ENCODE results near the gene PJA1. TPM values are rescaled to one million over a fixed set of nuclear protein-coding genes. Genes with fewer than 3 reads are reported as not detected.
A peak's percentile ranks its signal among the peaks of the same experiment; 100 is the strongest.

The PJA1 gene
- total RNA-seq, 1 donor from 2014 or later, result 29.7 TPM

DNA sequence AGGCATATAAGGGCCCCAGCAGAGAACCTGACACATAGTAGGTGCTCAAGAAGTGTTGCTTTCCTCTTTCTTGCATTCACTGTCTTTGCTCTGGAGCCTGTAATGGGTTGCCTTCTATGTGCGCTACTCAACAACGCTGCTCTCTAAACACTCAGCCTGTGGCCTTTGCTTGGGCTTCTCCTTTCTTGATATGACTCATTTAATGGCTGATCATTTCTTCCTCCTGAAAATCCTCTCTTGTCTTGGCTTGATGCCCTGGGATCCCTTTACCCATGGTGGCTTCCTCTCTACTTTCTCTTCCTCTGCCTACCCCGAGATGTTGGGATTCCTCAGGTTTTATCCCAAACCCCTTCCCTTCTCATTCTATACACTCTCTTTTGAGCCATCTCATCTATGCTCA, 19.9 kb upstream of the PJA1 start:
- TF ChIP-seq, protein P1, sequence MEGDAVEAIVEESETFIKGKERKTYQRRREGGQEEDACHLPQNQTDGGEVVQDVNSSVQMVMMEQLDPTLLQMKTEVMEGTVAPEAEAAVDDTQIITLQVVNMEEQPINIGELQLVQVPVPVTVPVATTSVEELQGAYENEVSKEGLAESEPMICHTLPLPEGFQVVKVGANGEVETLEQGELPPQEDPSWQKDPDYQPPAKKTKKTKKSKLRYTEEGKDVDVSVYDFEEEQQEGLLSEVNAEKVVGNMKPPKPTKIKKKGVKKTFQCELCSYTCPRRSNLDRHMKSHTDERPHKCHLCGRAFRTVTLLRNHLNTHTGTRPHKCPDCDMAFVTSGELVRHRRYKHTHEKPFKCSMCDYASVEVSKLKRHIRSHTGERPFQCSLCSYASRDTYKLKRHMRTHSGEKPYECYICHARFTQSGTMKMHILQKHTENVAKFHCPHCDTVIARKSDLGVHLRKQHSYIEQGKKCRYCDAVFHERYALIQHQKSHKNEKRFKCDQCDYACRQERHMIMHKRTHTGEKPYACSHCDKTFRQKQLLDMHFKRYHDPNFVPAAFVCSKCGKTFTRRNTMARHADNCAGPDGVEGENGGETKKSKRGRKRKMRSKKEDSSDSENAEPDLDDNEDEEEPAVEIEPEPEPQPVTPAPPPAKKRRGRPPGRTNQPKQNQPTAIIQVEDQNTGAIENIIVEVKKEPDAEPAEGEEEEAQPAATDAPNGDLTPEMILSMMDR (IDR thresholded peaks at IDR 0.05), result no peak
- Mint-ChIP-seq H3K9me3 (ENCODE audit: unreplicated experiment) (no peaks in the 10 kb centered on the region), H3K36me3 (ENCODE audit: unreplicated experiment) (no peaks in the 10 kb centered on the region)

DNA sequence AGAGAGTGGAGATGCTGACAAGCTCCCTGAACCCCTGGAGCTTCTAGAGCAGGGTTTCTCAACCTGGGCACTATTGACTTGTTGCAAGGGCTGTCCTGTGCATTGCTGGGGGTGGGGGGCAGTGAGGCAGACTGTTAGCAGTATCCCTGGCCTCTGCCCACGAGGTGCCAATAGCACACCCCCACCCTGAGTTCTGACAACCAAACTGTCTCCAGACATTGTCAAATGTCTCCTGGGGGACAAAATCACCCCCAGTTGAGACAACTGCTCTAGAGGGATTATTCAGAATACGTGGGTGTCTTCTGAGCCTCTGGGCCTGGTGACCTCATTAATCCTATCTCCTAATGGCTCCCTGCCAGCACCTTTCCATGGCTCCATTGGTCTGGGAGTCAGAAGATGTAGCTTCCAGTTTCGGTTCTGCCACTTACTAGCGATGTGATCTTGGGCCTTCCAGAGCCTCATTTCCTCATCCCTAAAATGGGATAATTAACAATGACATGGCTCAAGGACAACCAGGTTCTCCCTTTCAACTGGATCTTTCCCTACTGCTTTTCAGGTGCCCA, 17.6 kb upstream of the PJA1 start:
- peak; percentile 53 for DNase-seq (ENCODE audit: extremely low spot score, unreplicated experiment)
- H3K36me3 Mint-ChIP-seq (ENCODE audit: unreplicated experiment), result no peaks in the 10 kb centered on the region
- TF ChIP-seq, protein P1 (IDR thresholded peaks at IDR 0.05), result no peak

More for the DNA sequence above, 19.9 kb upstream of the PJA1 start:
- H3K4me1 Mint-ChIP-seq (ENCODE audit: unreplicated experiment), result no peaks in the 10 kb centered on the region
- no peak overlapping the region for H3K4me3 Mint-ChIP-seq (ENCODE audit: unreplicated experiment)
- H3K27me3 Mint-ChIP-seq (ENCODE audit: unreplicated experiment), result peaks cover 5% of the 10 kb centered on the region
- DNase-seq (ENCODE audit: extremely low spot score, unreplicated experiment), result peak; percentile 17
- no peak overlapping the region for H3K27ac Mint-ChIP-seq (ENCODE audit: unreplicated experiment)

DNA sequence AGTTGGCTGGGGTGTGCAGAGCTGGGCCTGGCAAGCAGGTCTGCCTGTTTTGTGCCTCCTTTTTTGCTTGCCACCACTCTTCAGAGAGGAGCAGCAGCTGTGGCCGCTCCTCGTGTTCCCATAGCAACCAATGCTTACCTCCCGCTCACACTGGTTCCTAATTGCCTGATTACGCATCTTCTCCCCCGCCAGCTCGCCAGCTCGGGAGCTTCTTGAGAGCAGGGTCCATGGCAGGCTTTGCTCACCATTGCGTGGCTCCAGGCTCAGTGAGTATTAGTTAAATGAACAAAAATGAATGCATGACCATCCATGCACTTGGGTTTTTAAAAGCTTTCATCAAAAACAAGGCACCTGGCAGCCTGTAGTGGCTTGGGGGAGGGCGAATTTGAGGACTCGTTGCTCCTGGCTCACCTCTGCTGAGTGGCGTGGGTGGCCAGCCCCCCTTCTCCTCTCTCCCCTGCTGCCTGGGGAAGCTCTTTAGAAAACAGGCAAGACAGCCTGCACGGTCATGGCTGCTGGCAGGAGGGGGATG, 14.2 kb upstream of the PJA1 start:
- TF ChIP-seq, protein P1 (IDR thresholded peaks at IDR 0.05), result no peak
- H3K27me3 Mint-ChIP-seq (ENCODE audit: unreplicated experiment), result peaks cover 11% of the 10 kb centered on the region
- H3K4me3 Mint-ChIP-seq (ENCODE audit: unreplicated experiment), result no peak overlapping the region
- H3K4me1 Mint-ChIP-seq (ENCODE audit: unreplicated experiment), result no peaks in the 10 kb centered on the region
- H3K9me3 Mint-ChIP-seq (ENCODE audit: unreplicated experiment), result peaks cover 8% of the 10 kb centered on the region
- H3K36me3 Mint-ChIP-seq (ENCODE audit: unreplicated experiment), result no peaks in the 10 kb centered on the region
- no peak overlapping the region for H3K27ac Mint-ChIP-seq (ENCODE audit: unreplicated experiment)
- peak; percentile 65 for DNase-seq (ENCODE audit: extremely low spot score, unreplicated experiment)

More for the DNA sequence above, 17.6 kb upstream of the PJA1 start:
- Mint-ChIP-seq H3K27ac (ENCODE audit: unreplicated experiment) (no peak overlapping the region), H3K4me3 (ENCODE audit: unreplicated experiment) (no peak overlapping the region), H3K27me3 (ENCODE audit: unreplicated experiment) (peaks cover 9% of the 10 kb centered on the region), H3K4me1 (ENCODE audit: unreplicated experiment) (no peaks in the 10 kb centered on the region), H3K9me3 (ENCODE audit: unreplicated experiment) (no peaks in the 10 kb centered on the region)

- TF ChIP-seq, protein P1 (IDR thresholded peaks at IDR 0.05), result no peak
- Mint-ChIP-seq H3K4me1 (ENCODE audit: unreplicated experiment) (no peaks in the 10 kb centered on the region), H3K27ac (ENCODE audit: unreplicated experiment) (no peak overlapping the region), H3K9me3 (ENCODE audit: unreplicated experiment) (peaks cover 8% of the 10 kb centered on the region), H3K36me3 (ENCODE audit: unreplicated experiment) (no peaks in the 10 kb centered on the region), H3K27me3 (ENCODE audit: unreplicated experiment) (peaks cover 11% of the 10 kb centered on the region), H3K4me3 (ENCODE audit: unreplicated experiment) (no peak overlapping the region)
- DNase-seq (ENCODE audit: extremely low spot score, unreplicated experiment), result peak; percentile 54
Measured at GRCh38 chrX:69178592-69178991, 13.3 kb upstream of the PJA1 start.

DNA sequence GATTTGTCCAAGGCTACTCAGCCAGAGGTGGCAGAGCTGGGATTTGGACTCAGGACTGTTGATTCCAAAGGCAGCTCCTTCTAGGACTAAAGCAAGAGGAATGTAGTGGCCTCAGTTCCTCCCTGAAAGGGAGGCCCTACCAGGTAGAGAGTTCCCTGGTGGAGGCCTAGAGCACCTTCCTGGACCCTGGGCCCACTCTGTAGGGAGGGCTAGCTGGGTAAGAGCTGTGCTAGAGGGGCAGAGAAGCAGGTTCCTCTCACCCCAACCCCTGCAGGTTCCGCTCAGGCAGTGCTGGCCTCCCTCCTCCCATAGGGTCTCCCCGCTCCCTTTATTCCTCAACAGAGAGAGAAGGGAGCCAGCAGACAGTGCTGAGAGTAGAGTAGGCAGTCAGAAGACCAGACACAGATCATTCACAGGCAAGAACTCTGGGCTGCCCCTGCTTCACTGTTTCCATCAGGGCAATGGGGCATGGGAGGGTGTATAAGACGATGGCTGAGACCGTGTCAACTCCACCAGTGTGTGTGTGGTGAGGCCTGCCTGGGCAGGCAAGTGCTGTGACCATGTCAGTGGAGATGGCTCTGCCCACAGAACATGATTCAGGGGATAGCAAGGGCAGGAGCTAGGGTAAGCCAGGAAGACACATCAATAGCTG, 12.4 kb upstream of the PJA1 start:
- no peak overlapping the region for H3K27ac Mint-ChIP-seq (ENCODE audit: unreplicated experiment)
- H3K4me1 Mint-ChIP-seq (ENCODE audit: unreplicated experiment), result no peaks in the 10 kb centered on the region
- no peak overlapping the region for H3K4me3 Mint-ChIP-seq (ENCODE audit: unreplicated experiment)
- H3K36me3 Mint-ChIP-seq (ENCODE audit: unreplicated experiment), result no peaks in the 10 kb centered on the region
- H3K9me3 Mint-ChIP-seq (ENCODE audit: unreplicated experiment), result peaks cover 8% of the 10 kb centered on the region
- H3K27me3 Mint-ChIP-seq (ENCODE audit: unreplicated experiment), result peaks cover 11% of the 10 kb centered on the region
- TF ChIP-seq, protein P1 (IDR thresholded peaks at IDR 0.05), result no peak
- DNase-seq (ENCODE audit: extremely low spot score, unreplicated experiment), result peak; percentile 73

Measured in osteocyte (in vitro differentiated cells).